Adrenal gland (tissue), 5 donors: ENCODE measurements around the gene SPIB.

Experiments
- CTCF ChIP-seq, 6 experiments: fragments of 450-650 bp in 4 of 6; fragments of 200-600 bp in 2 of 6; sonication (generic) in 1 of 6; IDR thresholded peaks; 1 replicate in 5 of 6; 2 replicates in 1 of 6; pipeline versions ENCODE4 v1.5.1 to v1.8.0; 2016 to 2021; ENCODE audit warnings: antibody characterized with exemption in 6 of 6, mild to moderate bottlenecking in 2 of 6, moderate library complexity in 1 of 6
- POLR2A ChIP-seq, 2 donors: fragments of 450-650 bp; IDR thresholded peaks; one replicate each; pipeline ENCODE4 v1.6.1; 2017; ENCODE audit warnings: antibody characterized with exemption in 2 of 2, mild to moderate bottlenecking in 2 of 2, moderate library complexity in 1 of 2
- donor health status: DM: no; HTN: no; CAD: no.

- TF ChIP-seq CTCF (IDR thresholded peaks at IDR 0.05) = no peak
- TF ChIP-seq POLR2A (IDR thresholded peaks at IDR 0.05) = no peak
Measured at GRCh38 chr19:50413096-50413495, 5.6 kb upstream of the SPIB start.
